Hepatocyte (in vitro differentiated cells): ENCODE data around the gene ZDHHC15. TPM values are rescaled to one million over a fixed set of nuclear protein-coding genes. Genes with fewer than 3 reads are reported as not detected.
"Not testable (repeated sequence)": the region's sequence is repeated elsewhere in the genome, so short reads cannot be mapped to it uniquely, and the experiment has no call there.

ENCODE experiments used
- DNase-seq: peaks from one replicate; pipeline ENCODE4 v3.0.0-alpha.2; 2016; ENCODE audit warnings: low spot score
- H2AFZ ChIP-seq: fragments of 200-600 bp; sonication (generic); 2 replicates; pipeline ENCODE4 v1.6.0; 2016; ENCODE audit warnings: antibody characterized with exemption, mild to moderate bottlenecking
- H3K27ac ChIP-seq: fragments of 200-600 bp; sonication (generic); 2 replicates; pipeline ENCODE4 v1.5.1; 2016; ENCODE audit warnings: mild to moderate bottlenecking
- H3K27me3 ChIP-seq: fragments of 200-600 bp; sonication (generic); 2 replicates; pipeline ENCODE4 v1.6.1; 2016
- H3K36me3 ChIP-seq: fragments of 200-600 bp; sonication (generic); replicated peaks from 2 replicates; pipeline ENCODE4 v1.5.1; 2016; ENCODE audit warnings: low read depth; ENCODE audit not compliant: insufficient read depth
- H3K4me1 ChIP-seq: fragments of 200-600 bp; sonication (generic); 2 replicates; pipeline ENCODE4 v1.5.1; 2016; ENCODE audit warnings: mild to moderate bottlenecking, moderate library complexity; ENCODE audit not compliant: insufficient read depth
- H3K4me2 ChIP-seq: fragments of 200-600 bp; sonication (generic); 2 replicates; pipeline ENCODE4 v1.6.0; 2016
- H3K4me3 ChIP-seq: fragments of 200-600 bp; sonication (generic); 2 replicates; pipeline ENCODE4 v1.5.1; 2016; ENCODE audit warnings: mild to moderate bottlenecking
- H3K79me2 ChIP-seq: fragments of 200-600 bp; sonication (generic); 2 replicates; pipeline ENCODE4 v1.6.0; 2017; ENCODE audit warnings: mild to moderate bottlenecking
- H3K9me2 ChIP-seq: fragments of 200-600 bp; sonication (generic); replicated peaks from 2 replicates; pipeline ENCODE4 v1.6.0; 2017; ENCODE audit warnings: mild to moderate bottlenecking; ENCODE audit not compliant: insufficient read depth
- H3K9me3 ChIP-seq: fragments of 200-600 bp; sonication (generic); 2 replicates; pipeline ENCODE4 v1.5.1; 2016; ENCODE audit warnings: low read depth, mild to moderate bottlenecking
- H4K20me1 ChIP-seq: fragments of 200-600 bp; sonication (generic); 2 replicates; pipeline ENCODE4 v1.6.0; 2016; ENCODE audit warnings: mild to moderate bottlenecking; ENCODE audit not compliant: insufficient read depth, poor library complexity, severe bottlenecking
- EZH2 ChIP-seq: fragments of 200-600 bp; sonication (generic); IDR thresholded peaks from 2 replicates; pipeline ENCODE4 v1.6.1; 2016; ENCODE audit warnings: antibody characterized with exemption, mild to moderate bottlenecking, borderline replicate concordance
- EZH2phosphoT487 ChIP-seq: fragments of 200-600 bp; sonication (generic); IDR thresholded peaks from one replicate; pipeline ENCODE4 v1.6.1; 2018; ENCODE audit warnings: antibody characterized with exemption, mild to moderate bottlenecking, low read depth, moderate library complexity; ENCODE audit not compliant: unreplicated experiment, severe bottlenecking
- WGBS: methylation state at CpG from one replicate; pipeline ENCODE4 v1.1.6; 2016; ENCODE audit warnings: low lambda C conversion rate; ENCODE audit errors: missing lambda C conversion rate; 5-methylcytosine and 5-hydroxymethylcytosine counted together
- polyA plus RNA-seq: library from polyadenylated mRNA; unstranded; fragments of >200 nt; fragmentation: Nextera tagmentation; extraction: Ambion mirVana; gene quantifications from 2 replicates; pipeline ENCODE4 v1.2.1, GENCODE V29; 2016
- total RNA-seq: library from RNA; depleted of rRNA; stranded (reverse); fragments of >200 nt; gene quantifications from 2 replicates; pipeline ENCODE4 v1.2.3, GENCODE V29; 2014
- TF ChIP-seq, protein P1 (sequence below): fragments of 200-600 bp; sonication (generic); IDR thresholded peaks from 2 replicates; pipeline ENCODE4 v1.5.1; 2016; ENCODE audit warnings: antibody characterized with exemption, mild to moderate bottlenecking; ENCODE audit not compliant: poor library complexity

ZDHHC15 gene
- total RNA-seq (1.00 and 1.3 TPM in 2 replicates), polyA plus RNA-seq (0.65 and 0.84 TPM in 2 replicates)

DNA sequence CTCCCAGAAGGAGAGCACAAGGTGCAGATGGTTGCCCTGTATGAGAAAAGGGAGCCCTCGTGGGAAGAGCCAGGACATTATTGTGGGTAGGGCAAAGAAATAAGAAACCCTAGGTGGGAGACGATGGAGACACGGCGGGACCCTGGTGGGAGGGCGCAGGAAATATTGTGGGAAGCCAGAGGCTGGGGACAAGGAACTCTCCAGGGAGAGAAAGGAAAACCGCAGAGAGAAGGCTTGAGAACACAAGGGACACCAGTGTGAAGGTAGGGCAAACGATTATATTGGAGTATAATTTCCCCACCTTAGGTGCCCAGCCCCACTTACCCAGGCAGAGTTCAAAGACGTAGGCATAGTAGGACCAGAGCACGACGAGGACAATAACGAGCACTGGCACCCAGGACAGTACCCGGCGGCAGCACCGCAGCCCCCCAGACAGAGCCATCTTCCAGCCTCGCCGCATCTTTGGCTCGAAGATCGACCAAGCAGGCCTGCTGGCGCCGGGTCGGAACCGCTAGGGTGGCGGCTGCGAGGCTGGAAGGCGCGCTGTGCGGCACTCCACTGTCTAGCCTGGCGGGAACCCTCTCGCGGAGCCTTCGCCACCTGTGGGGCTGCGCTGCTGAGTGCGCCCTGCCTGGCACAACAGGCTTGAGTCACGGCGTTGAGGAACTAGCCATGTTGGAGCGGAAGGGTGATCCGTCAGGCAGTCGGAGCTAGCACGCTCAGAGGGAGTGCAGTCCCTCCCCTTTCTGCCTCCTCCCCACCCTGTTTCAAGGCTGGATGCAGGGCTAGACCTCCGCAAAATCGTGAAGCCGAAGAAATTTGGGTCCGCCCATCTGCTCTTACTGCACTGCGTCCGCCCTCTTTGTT, at the start of gene ZDHHC15:
Gene ZDHHC15, minus strand, starts transcription at position 473 of the 867 bp plus-strand sequence. Its CDS starts 13 bp downstream, at position 460.
- TF ChIP-seq, protein P1, sequence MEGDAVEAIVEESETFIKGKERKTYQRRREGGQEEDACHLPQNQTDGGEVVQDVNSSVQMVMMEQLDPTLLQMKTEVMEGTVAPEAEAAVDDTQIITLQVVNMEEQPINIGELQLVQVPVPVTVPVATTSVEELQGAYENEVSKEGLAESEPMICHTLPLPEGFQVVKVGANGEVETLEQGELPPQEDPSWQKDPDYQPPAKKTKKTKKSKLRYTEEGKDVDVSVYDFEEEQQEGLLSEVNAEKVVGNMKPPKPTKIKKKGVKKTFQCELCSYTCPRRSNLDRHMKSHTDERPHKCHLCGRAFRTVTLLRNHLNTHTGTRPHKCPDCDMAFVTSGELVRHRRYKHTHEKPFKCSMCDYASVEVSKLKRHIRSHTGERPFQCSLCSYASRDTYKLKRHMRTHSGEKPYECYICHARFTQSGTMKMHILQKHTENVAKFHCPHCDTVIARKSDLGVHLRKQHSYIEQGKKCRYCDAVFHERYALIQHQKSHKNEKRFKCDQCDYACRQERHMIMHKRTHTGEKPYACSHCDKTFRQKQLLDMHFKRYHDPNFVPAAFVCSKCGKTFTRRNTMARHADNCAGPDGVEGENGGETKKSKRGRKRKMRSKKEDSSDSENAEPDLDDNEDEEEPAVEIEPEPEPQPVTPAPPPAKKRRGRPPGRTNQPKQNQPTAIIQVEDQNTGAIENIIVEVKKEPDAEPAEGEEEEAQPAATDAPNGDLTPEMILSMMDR, result no peak
- TF ChIP-seq EZH2phosphoT487 (no peak), EZH2 (no peak)
- H4K20me1 ChIP-seq, result no peaks in the 10 kb centered on the region
- peak within 1 kb of the TSS; percentile 71 for H3K4me2 ChIP-seq
- no peaks in the 10 kb centered on the region for H3K79me2 ChIP-seq
- no peaks in the 10 kb centered on the region for H3K9me3 ChIP-seq
- peak; percentile 62 for DNase-seq
- H3K27ac ChIP-seq, result peak within 1 kb of the TSS; percentile 64
- H3K4me1 ChIP-seq, result no peaks in the 10 kb centered on the region
- peak within 1 kb of the TSS; percentile 63 for H2AFZ ChIP-seq
- 42% methylated on average over 43 of the region's 45 CpGs for WGBS
- H3K27me3 ChIP-seq, result no peaks in the 10 kb centered on the region
- no peaks in the 10 kb centered on the region for H3K9me2 ChIP-seq
- no peaks in the 10 kb centered on the region for H3K36me3 ChIP-seq
- H3K4me3 ChIP-seq, result peak within 1 kb of the TSS; percentile 21

DNA sequence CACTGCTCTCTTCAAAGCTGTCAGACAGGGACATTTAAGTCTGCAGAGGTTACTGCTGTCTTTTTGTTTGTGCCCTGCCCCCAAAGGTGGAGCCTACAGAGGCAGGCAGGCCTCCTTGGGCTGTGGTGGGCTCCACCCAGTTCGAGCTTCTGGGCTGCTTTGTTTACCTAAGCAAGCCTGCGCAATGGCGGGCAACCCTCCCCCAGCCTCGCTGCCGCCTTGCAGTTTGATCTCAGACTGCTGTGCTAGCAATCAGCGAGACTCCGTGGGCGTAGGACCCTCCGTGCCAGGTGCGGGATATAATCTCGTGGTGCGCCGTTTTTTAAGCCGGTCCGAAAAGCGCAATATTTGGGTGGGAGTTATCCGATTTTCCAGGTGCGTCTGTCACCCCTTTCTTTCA, 37.7 kb upstream of the ZDHHC15 start:
- not testable (repeated sequence) for H3K4me1 ChIP-seq, H3K36me3 ChIP-seq, H3K4me3 ChIP-seq, H3K4me2 ChIP-seq, H2AFZ ChIP-seq, H3K27me3 ChIP-seq, H3K9me2 ChIP-seq, DNase-seq, H3K9me3 ChIP-seq, H4K20me1 ChIP-seq, H3K79me2 ChIP-seq, H3K27ac ChIP-seq
- 93% methylated on average over 18 of the region's 18 CpGs for WGBS

GRCh38 chrX:75547783-75548182, 24.9 kb upstream of the ZDHHC15 start:
- no peak for TF ChIP-seq EZH2
- no peak for TF ChIP-seq EZH2phosphoT487
- TF ChIP-seq, protein P1, result no peak

GRCh38 chrX:75546724-75547511, 24.1 kb upstream of the ZDHHC15 start:
- H3K79me2 ChIP-seq, result no peaks in the 10 kb centered on the region
- no peak overlapping the region for H3K4me2 ChIP-seq
- H3K27ac ChIP-seq, result no peak overlapping the region
- WGBS, result 82% methylated on average over 2 of the region's 2 CpGs
- H3K27me3 ChIP-seq, result no peaks in the 10 kb centered on the region
- H2AFZ ChIP-seq, result no peak overlapping the region
- DNase-seq, result no peak
- no peaks in the 10 kb centered on the region for H3K9me3 ChIP-seq
- no peaks in the 10 kb centered on the region for H3K9me2 ChIP-seq
- no peak for TF ChIP-seq EZH2phosphoT487
- TF ChIP-seq EZH2, result no peak
- TF ChIP-seq, protein P1, result no peak
- no peak overlapping the region for H3K4me3 ChIP-seq
- H4K20me1 ChIP-seq, result no peaks in the 10 kb centered on the region
- no peaks in the 10 kb centered on the region for H3K4me1 ChIP-seq
- no peaks in the 10 kb centered on the region for H3K36me3 ChIP-seq

More at GRCh38 chrX:75547783-75548182, 24.9 kb upstream of the ZDHHC15 start:
- no peaks in the 10 kb centered on the region for H3K9me2 ChIP-seq
- H3K36me3 ChIP-seq, result no peaks in the 10 kb centered on the region
- peak; percentile 49 for DNase-seq
- no peaks in the 10 kb centered on the region for H4K20me1 ChIP-seq
- H3K27me3 ChIP-seq, result no peaks in the 10 kb centered on the region
- H3K4me3 ChIP-seq, result no peak overlapping the region
- H3K79me2 ChIP-seq, result no peaks in the 10 kb centered on the region
- H3K4me2 ChIP-seq, result no peak overlapping the region
- WGBS, result 60% methylated on average over 3 of the region's 3 CpGs
- H2AFZ ChIP-seq, result no peak overlapping the region
- H3K27ac ChIP-seq, result no peak overlapping the region
- H3K9me3 ChIP-seq, result no peaks in the 10 kb centered on the region
- H3K4me1 ChIP-seq, result no peaks in the 10 kb centered on the region
